OCI-LY1 (cell line): Measurements from ENCODE around the gene MYO15A.

Experiments used
- H2AFZ ChIP-seq: fragments of 200-600 bp; sonication (generic), shearing (Covaris generic); 2 replicates; pipeline ENCODE4 v1.6.0; 2014; ENCODE audit warnings: antibody characterized with exemption, mild to moderate bottlenecking, low read length
- H3F3A ChIP-seq: fragments of 200-600 bp; sonication (generic), shearing (Covaris generic); 2 replicates; pipeline ENCODE4 v1.6.0; 2014; ENCODE audit warnings: mild to moderate bottlenecking, antibody characterized with exemption, low read length, moderate library complexity; ENCODE audit not compliant: insufficient read depth
- H3K27ac ChIP-seq: fragments of 200-600 bp; sonication (generic); 2 replicates; pipeline ENCODE4 v1.5.1; 2014; ENCODE audit warnings: low read length, mixed run types, mild to moderate bottlenecking, low read depth; ENCODE audit not compliant: poor library complexity, severe bottlenecking
- H3K27me3 ChIP-seq: fragments of 200-600 bp; sonication (generic); 2 replicates; pipeline ENCODE4 v1.6.0; 2014; ENCODE audit warnings: antibody characterized with exemption, mild to moderate bottlenecking, low read length, moderate library complexity; ENCODE audit not compliant: insufficient read depth
- H3K36me3 ChIP-seq: fragments of 200-600 bp; sonication (generic); 2 replicates; pipeline ENCODE4 v1.6.1; 2014; ENCODE audit warnings: mild to moderate bottlenecking, antibody characterized with exemption, low read length, moderate library complexity, mixed read lengths; ENCODE audit not compliant: insufficient read depth
- H3K4me1 ChIP-seq: fragments of 200-600 bp; sonication (generic); 2 replicates; pipeline ENCODE4 v1.5.1; 2014; ENCODE audit warnings: mild to moderate bottlenecking, low read length, moderate library complexity; ENCODE audit not compliant: insufficient read depth, severe bottlenecking
- H3K4me2 ChIP-seq: fragments of 200-600 bp; sonication (generic), shearing (Covaris generic); 2 replicates; pipeline ENCODE4 v1.6.1; 2014; ENCODE audit warnings: low read length
- H3K4me3 ChIP-seq: fragments of 200-600 bp; sonication (generic); 2 replicates; pipeline ENCODE4 v1.5.1; 2014; ENCODE audit warnings: low read length, low read depth, mild to moderate bottlenecking, mixed read lengths; ENCODE audit not compliant: poor library complexity, severe bottlenecking
- H3K79me2 ChIP-seq: fragments of 200-600 bp; shearing (Covaris generic); 2 replicates; pipeline ENCODE4 v1.6.1; 2016; ENCODE audit warnings: mixed run types, low read length, mixed read lengths; ENCODE audit not compliant: insufficient read depth
- H3K9ac ChIP-seq: fragments of 200-600 bp; sonication (generic), shearing (Covaris generic); 2 replicates; pipeline ENCODE4 v1.6.1; 2014; ENCODE audit warnings: mild to moderate bottlenecking, low read length, mixed read lengths
- H3K9me2 ChIP-seq: fragments of 200-600 bp; sonication (generic), shearing (Covaris generic); 2 replicates; pipeline ENCODE4 v1.6.1; 2014; ENCODE audit warnings: low read depth, mild to moderate bottlenecking, low read length, mixed read lengths
- H3K9me3 ChIP-seq: fragments of 200-600 bp; shearing (Covaris generic); 2 replicates; pipeline ENCODE4 v1.6.1; 2014; ENCODE audit warnings: low read length, mixed read lengths
- H4K20me1 ChIP-seq: fragments of 200-600 bp; sonication (generic), shearing (Covaris generic); 2 replicates; pipeline ENCODE4 v1.6.0; 2016; ENCODE audit warnings: mild to moderate bottlenecking, low read length; ENCODE audit not compliant: insufficient read depth
- CTCF ChIP-seq: fragments of 200-600 bp; sonication (generic), shearing (Covaris generic); IDR thresholded peaks from 2 replicates; pipeline ENCODE4 v1.5.1; 2017; ENCODE audit warnings: mild to moderate bottlenecking, antibody characterized with exemption, low read length, moderate library complexity, mixed read lengths
- EZH2 ChIP-seq: fragments of 200-600 bp; sonication (generic), shearing (Covaris generic); IDR thresholded peaks from 2 replicates; pipeline ENCODE4 v1.8.0; 2017; ENCODE audit warnings: borderline replicate concordance, mixed run types, mild to moderate bottlenecking, antibody characterized with exemption, low read length, moderate library complexity, mixed read lengths

MYO15A gene

GRCh38 chr17:18159551-18160120, 51.1 kb downstream of the MYO15A start:
- Histone ChIP-seq H3K27ac (no peak overlapping the region), H3K27me3 (no peaks in the 10 kb centered on the region), H4K20me1 (no peaks in the 10 kb centered on the region), H3K9me2 (no peaks in the 10 kb centered on the region), H2AFZ (no peak overlapping the region), H3K9me3 (no peaks in the 10 kb centered on the region), H3K36me3 (no peaks in the 10 kb centered on the region), H3K9ac (no peak overlapping the region), H3K4me2 (no peak overlapping the region), H3K79me2 (no peaks in the 10 kb centered on the region), H3F3A (no peaks in the 10 kb centered on the region), H3K4me3 (no peak overlapping the region), H3K4me1 (peaks cover 15% of the 10 kb centered on the region)
- no peak for TF ChIP-seq CTCF
- TF ChIP-seq EZH2, result no peak

- H3K9me3 ChIP-seq, result no peaks in the 10 kb centered on the region
- no peak overlapping the region for H3K9ac ChIP-seq
- no peak overlapping the region for H3K4me2 ChIP-seq
- no peaks in the 10 kb centered on the region for H3K9me2 ChIP-seq
- H3K4me3 ChIP-seq, result no peak overlapping the region
- no peak overlapping the region for H3K27ac ChIP-seq
- H3K4me1 ChIP-seq, result peaks cover 15% of the 10 kb centered on the region
- no peaks in the 10 kb centered on the region for H3K79me2 ChIP-seq
- H4K20me1 ChIP-seq, result no peaks in the 10 kb centered on the region
- H3F3A ChIP-seq, result no peaks in the 10 kb centered on the region
- no peaks in the 10 kb centered on the region for H3K36me3 ChIP-seq
- H3K27me3 ChIP-seq, result no peaks in the 10 kb centered on the region
- no peak for TF ChIP-seq CTCF
- TF ChIP-seq EZH2, result no peak
- no peak overlapping the region for H2AFZ ChIP-seq
Measured at GRCh38 chr17:18160128-18160856, 51.7 kb downstream of the MYO15A start.

GRCh38 chr17:18161207-18162145, 52.9 kb downstream of the MYO15A start:
- Histone ChIP-seq H3K79me2 (no peaks in the 10 kb centered on the region), H3K9me3 (no peaks in the 10 kb centered on the region), H2AFZ (no peak overlapping the region), H3F3A (no peaks in the 10 kb centered on the region), H3K27me3 (no peaks in the 10 kb centered on the region; the same call in 1 of the 2 replicates), H3K36me3 (no peaks in the 10 kb centered on the region), H3K9ac (no peak overlapping the region), H3K4me1 (peaks cover 15% of the 10 kb centered on the region), H3K4me2 (no peak overlapping the region), H3K4me3 (no peak overlapping the region), H3K9me2 (no peaks in the 10 kb centered on the region), H3K27ac (no peak overlapping the region), H4K20me1 (no peaks in the 10 kb centered on the region)
- TF ChIP-seq CTCF (no peak), EZH2 (no peak)
